Skeletal muscle tissue (tissue), 4 donors: ENCODE data around the gene PACRG. TPM values are rescaled to one million over a fixed set of nuclear protein-coding genes. Genes with fewer than 3 reads are reported as not detected.

Source experiments
- H3K27ac ChIP-seq: one replicate; pipeline ENCODE4 v1.7.0; 2013; ENCODE audit warnings: mild to moderate bottlenecking, low read depth, low read length, inconsistent platforms
- H3K27me3 ChIP-seq, 3 donors: one replicate each; pipeline ENCODE4 v1.7.0; 2013; ENCODE audit warnings: low read length in 3 of 3; ENCODE audit not compliant: control insufficient read depth in 3 of 3, insufficient read depth in 3 of 3
- H3K36me3 ChIP-seq, 3 donors: one replicate each; pipeline ENCODE4 v1.7.0; 2013; ENCODE audit warnings: low read length in 3 of 3; ENCODE audit not compliant: control insufficient read depth in 3 of 3, insufficient read depth in 3 of 3
- H3K4me1 ChIP-seq, 3 donors: one replicate each; pipeline ENCODE4 v1.7.0; 2013; ENCODE audit warnings: low read length in 3 of 3, mild to moderate bottlenecking in 3 of 3; ENCODE audit not compliant: control insufficient read depth in 3 of 3, insufficient read depth in 3 of 3
- H3K4me3 ChIP-seq, 3 donors: one replicate each; pipeline ENCODE4 v1.7.0; 2013; ENCODE audit warnings: low read length in 3 of 3
- H3K9ac ChIP-seq, 3 donors: one replicate each; pipeline ENCODE4 v1.7.0; 2013; ENCODE audit warnings: low read length in 3 of 3, mild to moderate bottlenecking in 3 of 3, moderate library complexity in 2 of 3, low read depth in 1 of 3
- H3K9me3 ChIP-seq, 3 donors: one replicate each; pipeline ENCODE4 v1.7.0; 2013; ENCODE audit warnings: low read length in 3 of 3; ENCODE audit not compliant: control insufficient read depth in 3 of 3
- total RNA-seq: library from RNA; depleted of rRNA; stranded (reverse); fragments of >200 nt; gene quantifications from one replicate; pipeline ENCODE4 v1.2.3, GENCODE V29; 2014
- donor health status: Osteomylitis.

PACRG gene
- total RNA-seq, 1 donor from 2014 or later = 1.0 TPM

DNA sequence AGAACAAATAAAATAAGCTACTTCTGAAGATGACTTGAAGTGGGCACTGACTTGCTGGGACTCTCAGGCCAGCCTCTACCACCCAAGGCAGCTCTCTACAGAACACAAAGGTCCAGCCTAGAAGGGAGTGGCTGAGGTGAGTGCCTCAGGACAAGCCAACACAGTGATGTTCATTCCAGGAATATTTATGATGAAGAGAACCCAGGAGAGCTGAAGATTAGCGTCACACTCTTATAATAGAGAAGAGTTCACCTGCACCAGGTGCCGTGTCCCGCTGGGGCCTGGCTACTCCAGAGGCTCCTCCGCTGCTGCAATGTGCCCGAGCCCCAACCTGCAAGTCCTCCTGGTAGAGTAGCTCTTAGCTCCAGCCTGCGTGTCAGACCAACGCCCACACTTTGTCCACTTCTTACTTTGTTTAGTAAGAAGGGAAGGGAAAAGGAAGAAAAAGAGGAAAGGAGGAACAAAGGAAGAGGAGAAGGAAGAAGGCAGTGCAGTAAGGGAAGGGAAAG, 504.3 kb downstream of the PACRG start:
- no peaks in the 10 kb centered on the region for H3K4me1 ChIP-seq
- H3K9ac ChIP-seq = no peak overlapping the region
- no peaks in the 10 kb centered on the region for H3K36me3 ChIP-seq
- H3K27ac ChIP-seq = no peak overlapping the region
- no peaks in the 10 kb centered on the region for H3K27me3 ChIP-seq
- peaks cover 0 to 2% (median 0%) of the 10 kb centered on the region in 3 donors for H3K9me3 ChIP-seq
- no peak overlapping the region for H3K4me3 ChIP-seq

- no peaks in the 10 kb centered on the region for H3K27me3 ChIP-seq
- no peaks in the 10 kb centered on the region for H3K4me1 ChIP-seq
- H3K9me3 ChIP-seq = no peaks in the 10 kb centered on the region
- no peak overlapping the region for H3K9ac ChIP-seq
- H3K27ac ChIP-seq = no peak overlapping the region
- H3K4me3 ChIP-seq = no peak overlapping the region
- H3K36me3 ChIP-seq = no peaks in the 10 kb centered on the region
Observed at GRCh38 chr6:163232649-163233048, 504.9 kb downstream of the PACRG start.

DNA sequence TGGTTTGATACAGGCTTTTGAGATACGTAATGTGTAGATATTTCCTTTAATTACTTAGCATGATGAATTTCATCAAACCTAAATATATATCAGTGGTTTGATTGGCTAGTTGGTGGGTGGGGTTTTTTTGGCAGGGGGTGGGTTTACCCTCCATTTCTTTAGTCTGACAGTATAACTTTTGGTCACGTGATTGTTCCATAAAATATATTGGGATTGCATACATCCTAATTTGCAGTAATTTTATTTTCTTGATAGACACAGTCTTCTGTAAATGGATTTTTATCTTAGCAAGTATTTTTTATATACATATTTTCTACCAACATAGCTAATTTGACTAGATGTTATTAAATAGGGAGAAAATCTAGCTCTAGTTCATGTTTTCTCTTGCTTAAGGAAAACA, 509.3 kb downstream of the PACRG start:
- Histone ChIP-seq H3K4me3 (no peak overlapping the region), H3K27ac (no peak overlapping the region), H3K4me1 (no peaks in the 10 kb centered on the region), H3K9ac (no peak overlapping the region), H3K9me3 (no peaks in the 10 kb centered on the region), H3K36me3 (no peaks in the 10 kb centered on the region), H3K27me3 (no peaks in the 10 kb centered on the region)

GRCh38 chr6:163239572-163240340, 512.0 kb downstream of the PACRG start:
- Histone ChIP-seq H3K4me1 (no peaks in the 10 kb centered on the region), H3K27ac (no peak overlapping the region), H3K27me3 (no peaks in the 10 kb centered on the region), H3K9me3 (no peaks in the 10 kb centered on the region), H3K36me3 (no peaks in the 10 kb centered on the region), H3K4me3 (no peak overlapping the region), H3K9ac (no peak overlapping the region)

DNA sequence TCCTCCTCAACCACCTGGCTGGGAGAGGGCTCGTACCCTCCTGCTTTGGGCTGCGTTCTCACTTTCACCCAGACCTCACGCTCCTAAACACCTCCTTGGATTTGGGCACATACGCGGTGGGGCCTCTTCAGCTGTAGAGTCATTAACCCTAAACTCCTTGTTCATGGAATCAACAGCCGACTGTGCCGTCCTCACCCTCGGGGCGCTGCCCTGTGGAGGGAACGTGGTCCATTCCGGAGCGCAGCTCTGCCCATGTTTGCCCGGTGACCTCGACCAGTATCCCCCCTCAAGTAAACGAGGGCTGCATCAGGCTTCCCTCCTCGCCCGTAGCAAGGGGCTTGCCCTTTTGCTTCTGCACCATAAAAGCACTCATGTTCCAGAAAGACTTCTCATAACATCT, 512.8 kb downstream of the PACRG start:
- Histone ChIP-seq H3K4me3 (no peak overlapping the region), H3K4me1 (no peaks in the 10 kb centered on the region), H3K27ac (no peak overlapping the region), H3K9ac (no peak overlapping the region), H3K36me3 (no peaks in the 10 kb centered on the region), H3K9me3 (no peaks in the 10 kb centered on the region), H3K27me3 (no peaks in the 10 kb centered on the region)

- H3K4me3 ChIP-seq = no peak overlapping the region
Observed at GRCh38 chr6:163241683-163242082, 513.9 kb downstream of the PACRG start.

GRCh38 chr6:163243083-163243482, 515.3 kb downstream of the PACRG start:
- no peaks in the 10 kb centered on the region for H3K36me3 ChIP-seq
- H3K27ac ChIP-seq = no peak overlapping the region
- H3K4me3 ChIP-seq = no peak overlapping the region
- no peaks in the 10 kb centered on the region for H3K9me3 ChIP-seq
- H3K27me3 ChIP-seq = no peaks in the 10 kb centered on the region
- H3K9ac ChIP-seq = no peak overlapping the region
- no peaks in the 10 kb centered on the region for H3K4me1 ChIP-seq

More at GRCh38 chr6:163241683-163242082, 513.9 kb downstream of the PACRG start:
- Histone ChIP-seq H3K27me3 (no peaks in the 10 kb centered on the region), H3K4me1 (no peaks in the 10 kb centered on the region), H3K9ac (no peak overlapping the region), H3K36me3 (no peaks in the 10 kb centered on the region), H3K9me3 (no peaks in the 10 kb centered on the region), H3K27ac (no peak overlapping the region)

- Histone ChIP-seq H3K4me3 (no peak overlapping the region), H3K4me1 (no peaks in the 10 kb centered on the region), H3K27ac (no peak overlapping the region), H3K27me3 (no peaks in the 10 kb centered on the region), H3K36me3 (no peaks in the 10 kb centered on the region), H3K9me3 (no peaks in the 10 kb centered on the region), H3K9ac (no peak overlapping the region)
Observed at GRCh38 chr6:163243692-163244589, 516.2 kb downstream of the PACRG start.

- no peaks in the 10 kb centered on the region for H3K27me3 ChIP-seq
- no peaks in the 10 kb centered on the region for H3K9me3 ChIP-seq
- no peak overlapping the region for H3K9ac ChIP-seq
- H3K36me3 ChIP-seq = no peaks in the 10 kb centered on the region
- H3K4me3 ChIP-seq = no peak overlapping the region
- no peaks in the 10 kb centered on the region for H3K4me1 ChIP-seq
- H3K27ac ChIP-seq = no peak overlapping the region
Observed at GRCh38 chr6:163248051-163248450, 520.3 kb downstream of the PACRG start.

DNA sequence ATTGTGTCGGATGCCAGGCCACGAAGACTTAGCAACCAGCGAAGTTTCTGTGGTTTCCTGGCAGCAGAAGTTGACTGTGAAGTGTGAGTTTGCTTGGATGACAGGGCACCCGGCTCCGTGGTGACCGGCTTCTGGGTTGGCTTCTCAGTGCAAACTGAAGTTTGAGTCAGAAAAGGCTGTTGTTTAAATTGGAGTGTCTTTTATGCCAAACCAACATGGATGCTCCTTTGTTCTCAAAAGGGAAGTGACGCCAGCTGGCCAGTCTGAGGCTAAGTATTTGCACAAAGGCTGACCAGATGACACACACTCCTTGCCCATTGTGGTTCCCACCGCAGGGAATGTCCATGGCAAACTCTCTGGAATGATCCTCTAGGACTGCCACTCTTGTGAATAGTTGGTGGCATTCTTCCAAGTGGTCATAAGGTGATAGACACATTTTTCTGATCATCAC, 521.9 kb downstream of the PACRG start:
- Histone ChIP-seq H3K4me3 (no peak overlapping the region), H3K36me3 (no peaks in the 10 kb centered on the region), H3K4me1 (peaks cover 3 to 9% (median 6%) of the 10 kb centered on the region in 3 donors), H3K27ac (no peak overlapping the region), H3K9ac (no peak overlapping the region), H3K27me3 (no peaks in the 10 kb centered on the region), H3K9me3 (no peaks in the 10 kb centered on the region)
